DMS 273 (cell line): ENCODE data around the gene LYRM4.
"Not testable (repeated sequence)": the region's sequence is repeated elsewhere in the genome, so short reads cannot be mapped to it uniquely, and the experiment has no call there.

Experiments
- DNase-seq: peaks from one replicate; lab custom pipeline; 2025; ENCODE audit not compliant: unreplicated experiment; lab: John Stamatoyannopoulos, UW

Gene LYRM4

DNA sequence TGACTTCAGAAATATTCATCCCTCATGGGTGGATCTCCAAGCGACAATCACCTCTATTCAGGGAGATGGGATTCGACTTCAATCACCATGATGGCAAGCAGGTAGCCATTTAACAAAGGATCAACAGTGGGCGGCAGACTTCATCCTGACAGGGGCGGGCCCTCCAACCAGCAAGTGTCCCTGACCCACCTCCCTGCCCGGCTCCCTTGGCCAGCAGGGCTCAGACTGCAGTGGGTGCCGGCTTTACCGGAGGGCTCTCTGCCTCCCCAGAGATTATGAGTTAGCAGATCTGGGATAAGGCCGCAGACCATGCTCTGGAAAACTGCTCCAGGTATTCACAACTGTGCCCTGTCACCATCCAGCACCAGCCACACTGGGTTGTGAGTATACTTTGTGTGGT, 136.2 kb downstream of the LYRM4 start:
- no peak for DNase-seq

DNA sequence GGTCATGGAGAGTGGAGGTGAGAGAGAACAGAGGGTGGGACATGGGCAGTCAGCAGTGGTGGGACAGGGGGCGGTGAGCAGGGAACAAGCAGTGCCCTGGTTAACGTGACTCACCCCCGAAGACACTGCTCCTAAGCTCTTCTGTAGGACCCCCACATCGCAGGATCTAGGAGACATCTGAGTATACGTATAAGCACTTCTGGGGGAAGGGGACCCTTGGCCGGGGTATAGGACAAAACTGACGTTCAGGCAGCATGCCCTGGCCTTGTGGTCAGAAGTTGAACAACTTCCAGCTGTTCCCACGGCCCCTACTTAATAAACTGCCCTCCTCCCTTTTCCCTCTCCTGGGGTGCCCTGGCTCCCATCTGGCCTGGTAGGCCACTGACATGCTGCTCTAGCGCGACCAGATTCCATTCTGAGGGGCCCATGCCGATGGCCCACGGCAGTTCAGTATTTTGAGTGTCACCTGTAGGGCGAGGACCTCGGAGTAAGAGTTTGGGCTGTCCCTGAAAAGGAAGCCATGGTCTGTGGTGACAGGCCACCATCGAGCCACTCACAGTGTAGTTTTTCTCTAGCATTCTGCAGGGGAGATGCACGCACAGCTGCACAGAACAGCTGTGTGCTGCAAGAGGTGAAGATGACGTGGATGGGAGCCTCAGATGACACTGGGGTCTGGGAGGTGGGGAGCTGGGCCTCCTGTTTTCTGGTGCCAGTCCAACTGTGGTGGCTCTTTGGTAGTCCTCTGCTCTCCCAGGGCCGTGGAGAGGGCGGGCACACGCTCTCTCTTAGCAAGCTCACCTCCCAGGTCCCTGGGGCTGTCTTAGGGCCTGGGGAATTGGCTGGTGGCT, 137.2 kb downstream of the LYRM4 start:
- DNase-seq, result no peak

DNA sequence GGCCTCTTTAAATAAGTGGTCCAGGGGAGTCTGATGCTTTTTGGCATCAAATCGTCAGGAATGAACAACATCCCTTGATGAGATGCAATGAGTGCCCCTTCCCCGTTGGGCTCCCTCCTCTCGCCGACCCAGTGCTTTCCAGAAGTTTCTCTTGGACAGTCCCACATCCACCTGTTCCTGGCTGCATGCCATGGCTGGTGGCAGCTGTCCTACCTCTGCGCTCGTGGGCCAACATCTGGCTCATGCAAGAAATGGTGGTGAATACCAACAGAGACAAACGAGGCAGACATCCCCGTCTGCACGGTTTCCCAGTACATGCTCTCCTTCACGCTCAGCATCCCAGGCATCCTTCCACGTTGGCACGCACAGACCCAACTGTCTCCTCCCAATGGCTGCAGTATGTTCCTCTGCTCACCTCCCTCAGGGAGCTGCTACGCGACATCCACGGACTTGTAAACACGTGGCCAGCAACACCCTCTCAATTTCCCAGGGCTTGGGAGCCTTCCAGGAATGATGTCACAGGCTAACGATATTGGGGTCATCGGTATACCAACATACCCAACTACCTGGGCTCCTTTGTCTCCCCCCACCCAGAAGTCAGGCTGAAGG, 138.1 kb downstream of the LYRM4 start:
- DNase-seq, result no peak

DNA sequence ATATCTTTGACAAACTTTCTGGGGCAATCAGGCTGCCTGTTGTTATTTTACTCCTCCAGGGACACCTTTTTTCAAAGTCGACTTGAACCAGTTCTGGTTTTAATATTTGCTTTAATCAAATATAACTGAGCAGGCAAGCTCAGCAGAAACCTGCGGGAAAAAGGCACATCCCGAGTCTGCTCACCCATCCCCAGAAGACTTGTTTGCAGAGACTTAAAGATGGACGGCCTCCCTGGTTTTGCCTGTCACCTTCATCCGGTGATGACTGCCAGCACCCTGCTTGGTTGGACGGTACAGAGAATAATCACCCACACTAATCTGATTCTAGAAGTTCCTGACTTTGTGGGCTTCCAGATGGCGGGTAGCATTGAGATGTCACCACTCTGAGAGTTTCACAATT, 138.8 kb downstream of the LYRM4 start:
- no peak for DNase-seq

DNA sequence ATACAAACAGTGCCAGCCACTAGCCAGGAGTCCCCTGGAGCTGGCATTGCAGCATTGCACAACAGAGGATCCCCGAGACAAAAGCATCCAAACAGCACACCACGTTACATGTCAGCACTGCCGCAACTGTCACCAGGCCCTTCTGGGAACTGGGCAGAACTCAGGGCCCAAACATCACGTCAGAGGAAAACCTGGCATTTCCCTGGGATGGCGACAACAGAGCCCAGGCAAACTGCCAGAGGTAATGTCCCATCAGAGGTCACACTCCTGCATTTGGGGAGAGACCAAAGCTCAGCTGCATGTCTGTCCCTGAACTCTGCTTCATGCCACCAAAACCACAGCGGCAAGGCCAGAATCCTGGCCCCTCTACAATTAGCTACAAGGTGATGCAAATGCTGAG, 139.3 kb downstream of the LYRM4 start:
- DNase-seq, result no peak

DNA sequence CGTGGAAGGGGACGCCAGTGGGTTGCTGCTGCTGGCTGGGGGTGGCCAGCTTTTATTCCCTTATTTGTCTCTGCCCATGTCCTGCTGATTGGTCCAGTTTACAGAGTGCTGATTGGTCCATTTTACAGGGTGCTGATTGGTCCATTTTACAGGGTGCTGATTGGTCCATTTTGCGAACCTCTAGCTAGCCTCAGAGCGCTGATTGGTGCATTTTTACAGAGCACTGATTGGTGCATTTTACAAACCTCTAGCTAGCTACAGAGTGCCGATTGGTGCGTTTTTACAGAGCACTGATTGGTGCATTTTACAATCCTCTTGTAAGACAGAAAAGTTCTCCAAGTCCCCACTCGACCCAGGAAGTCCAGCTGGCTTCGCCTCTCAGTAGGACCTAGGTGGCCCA, 140.2 kb downstream of the LYRM4 start:
- DNase-seq, result not testable (repeated sequence)

DNA sequence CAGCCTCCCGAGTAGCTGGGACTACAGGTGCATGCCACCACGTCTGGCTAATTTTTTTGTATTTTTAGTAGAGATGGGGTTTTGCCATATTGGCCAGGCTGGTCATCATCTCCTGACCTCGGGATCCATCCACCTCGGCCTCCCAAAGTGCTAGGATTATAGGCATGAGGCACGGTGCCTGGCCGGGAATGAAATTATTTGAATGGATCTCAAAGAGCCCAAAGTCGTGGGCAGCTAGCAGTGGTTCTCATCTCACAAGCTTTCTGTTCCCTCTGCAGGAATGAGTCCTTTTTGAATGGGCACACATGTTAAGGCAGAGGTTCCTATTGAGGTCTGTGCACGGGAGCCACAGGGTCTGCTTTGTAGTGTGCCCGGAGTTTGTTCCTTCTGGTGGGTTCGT, 140.7 kb downstream of the LYRM4 start:
- no peak for DNase-seq

DNA sequence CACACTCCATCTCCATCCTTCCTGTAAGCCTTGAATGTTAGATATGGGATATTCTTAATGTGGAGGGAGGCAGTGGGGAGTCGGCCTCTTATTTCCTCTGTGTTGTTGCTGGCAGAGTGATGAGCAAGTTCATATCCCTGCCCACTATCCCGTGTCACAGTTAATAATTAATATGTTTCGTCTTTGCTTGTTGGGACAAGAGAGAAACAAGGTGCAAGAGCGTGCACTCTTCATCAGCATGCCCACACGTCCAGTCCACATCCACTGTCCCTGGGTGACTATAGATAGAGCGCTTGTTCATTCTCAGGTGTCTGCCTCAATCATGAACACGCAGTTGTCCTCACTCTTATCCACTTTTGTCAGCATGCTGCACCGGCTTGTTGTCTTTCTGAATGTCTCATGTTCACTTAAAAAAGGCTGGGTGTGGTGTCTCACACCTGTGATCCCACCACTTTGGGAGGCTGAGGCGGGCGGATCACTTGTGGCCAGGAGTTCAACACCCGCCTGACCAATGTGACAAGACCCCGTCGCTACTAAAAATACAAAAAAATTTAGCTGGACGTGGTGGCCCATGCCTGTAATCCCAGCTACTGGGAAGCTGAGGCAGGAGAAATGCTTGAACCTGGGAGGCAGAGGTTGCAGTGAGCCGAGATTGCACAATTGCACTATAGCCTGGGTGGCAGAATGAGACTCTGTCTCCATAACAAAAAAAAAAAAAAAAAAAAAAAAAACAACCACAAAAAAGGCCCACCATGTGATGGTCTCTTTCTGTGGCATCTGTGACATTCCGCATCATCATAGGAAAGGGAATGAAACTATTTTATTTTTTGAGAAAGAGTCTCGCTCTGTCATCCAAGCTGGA, 141.4 kb downstream of the LYRM4 start:
- DNase-seq, result no peak

DNA sequence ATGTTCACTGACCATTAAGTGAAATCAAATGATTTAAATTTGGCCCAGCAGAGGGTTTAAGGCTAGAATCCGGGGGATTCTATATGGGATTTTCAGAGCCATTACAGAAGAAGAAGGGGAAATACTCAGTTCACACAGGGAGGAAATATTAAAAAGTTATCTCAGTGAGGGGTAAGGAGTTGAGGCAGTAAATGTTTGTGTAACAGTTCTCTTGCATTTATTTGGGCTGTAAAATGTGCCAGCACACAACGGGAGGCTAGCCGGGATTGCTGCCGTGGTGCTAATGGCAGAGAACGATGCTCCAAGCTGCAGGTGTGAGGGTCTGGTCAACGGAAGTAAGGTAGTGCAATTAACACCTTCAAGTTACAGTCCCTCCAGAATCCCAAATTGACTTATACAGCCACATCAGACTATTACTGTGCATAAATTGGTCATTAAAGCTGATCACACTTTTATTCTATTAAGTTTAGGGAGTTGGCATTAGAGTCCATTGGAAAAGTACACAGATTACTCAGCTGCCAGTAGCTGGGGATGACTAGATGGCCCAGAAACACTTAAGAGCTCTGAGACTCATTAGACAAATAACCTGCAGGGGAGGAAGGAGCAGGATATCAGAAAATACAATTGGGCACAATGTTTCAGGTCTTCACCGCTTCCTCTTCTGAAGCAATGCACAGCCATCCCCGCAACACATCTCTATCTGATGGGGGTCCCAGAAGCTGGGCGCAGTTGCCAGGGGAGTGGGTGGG, 144.3 kb downstream of the LYRM4 start:
- no peak for DNase-seq

DNA sequence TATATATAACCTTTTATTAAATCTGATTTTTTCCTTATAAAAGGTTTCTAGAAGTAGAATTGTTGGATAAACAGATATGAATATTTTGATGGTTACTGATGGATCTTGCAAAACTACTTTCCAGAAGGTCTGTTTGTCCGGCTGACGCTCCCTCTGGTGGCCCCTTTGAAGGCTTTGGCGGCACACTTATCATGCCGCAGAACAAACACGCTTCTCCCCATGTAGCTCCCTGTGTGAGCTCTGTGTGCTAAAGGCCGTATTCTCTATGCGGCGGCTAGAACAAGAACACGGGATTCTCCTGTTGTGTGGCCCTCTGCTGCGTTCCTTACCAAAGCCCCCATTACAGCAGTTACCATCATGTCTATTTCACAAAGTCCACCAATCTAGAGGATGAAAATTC, 145.6 kb downstream of the LYRM4 start:
- no peak for DNase-seq

DNA sequence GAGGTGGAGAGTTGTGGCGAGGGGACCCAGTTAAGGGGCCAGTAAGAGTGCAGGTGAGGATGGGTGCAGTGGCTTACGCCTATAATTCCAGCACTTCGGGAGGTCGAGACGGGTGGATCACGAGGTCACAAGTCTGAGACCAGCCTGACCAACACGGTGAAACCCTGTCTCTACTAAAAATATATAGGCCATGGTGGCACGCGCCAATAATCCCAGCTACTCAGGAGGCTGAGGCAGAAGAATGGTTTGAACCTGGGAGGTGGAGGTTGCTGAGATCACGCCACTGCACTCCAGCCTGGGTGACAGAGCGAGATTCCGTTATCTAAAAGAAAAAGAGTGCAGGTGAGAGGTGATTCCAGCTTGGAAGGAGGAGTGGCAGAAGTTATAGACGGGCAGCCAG, 147.7 kb downstream of the LYRM4 start:
- DNase-seq, result no peak

DNA sequence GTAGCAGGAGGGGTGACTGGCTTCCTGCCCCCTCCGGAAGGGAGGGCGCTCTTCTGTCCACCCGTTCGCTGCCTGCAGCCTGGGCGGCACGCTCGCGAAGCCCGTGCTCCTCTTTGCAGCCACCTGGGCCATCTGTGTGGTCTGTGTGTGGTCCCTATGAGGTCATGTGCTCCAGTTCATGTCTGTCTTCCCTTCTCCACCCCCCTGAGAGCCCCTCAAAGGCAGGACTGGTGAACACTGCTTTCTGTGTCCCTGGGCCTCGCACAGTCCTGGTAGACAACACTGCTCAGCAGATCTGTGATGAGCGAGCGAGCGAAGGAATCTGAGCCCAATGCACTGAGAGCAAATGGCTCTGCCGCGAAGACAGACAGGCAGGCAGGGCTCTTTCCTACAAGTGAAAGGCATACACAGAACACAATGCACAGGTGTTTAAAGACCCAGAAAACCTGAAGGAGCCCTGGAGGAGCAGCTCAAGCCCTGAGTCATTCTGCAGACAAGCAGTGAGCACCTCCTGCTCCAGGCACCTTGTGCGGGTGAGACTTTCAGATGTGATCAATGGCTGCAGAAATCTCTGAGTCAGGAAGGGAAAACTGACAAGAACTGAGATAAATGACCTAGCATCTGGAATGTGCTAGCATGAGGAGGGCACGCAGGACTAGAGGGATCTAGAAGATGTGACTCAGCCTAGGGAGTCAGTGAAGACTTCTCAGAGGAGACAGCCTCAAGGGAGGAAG, 148.5 kb downstream of the LYRM4 start:
- DNase-seq, result no peak

DNA sequence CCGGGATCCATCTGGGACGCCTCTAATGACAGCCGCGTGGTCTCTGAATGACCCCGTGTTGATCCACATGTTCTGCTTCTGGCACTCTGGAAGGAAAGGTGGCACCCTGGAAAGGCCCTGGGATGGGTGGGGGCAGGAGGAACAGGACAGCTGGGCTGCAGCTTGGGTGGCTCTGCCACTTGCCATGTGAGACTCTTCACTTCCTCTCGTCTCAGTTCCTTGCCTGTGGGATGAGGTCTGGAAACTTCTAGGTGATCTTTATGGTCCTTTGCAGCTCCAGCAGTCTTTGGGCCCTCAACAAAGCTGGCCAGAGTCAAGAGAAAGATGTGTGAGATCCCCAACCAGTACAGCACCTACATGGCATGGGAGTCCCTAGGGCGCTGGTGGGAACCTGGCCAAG, 149.1 kb downstream of the LYRM4 start:
- DNase-seq, result no peak

DNA sequence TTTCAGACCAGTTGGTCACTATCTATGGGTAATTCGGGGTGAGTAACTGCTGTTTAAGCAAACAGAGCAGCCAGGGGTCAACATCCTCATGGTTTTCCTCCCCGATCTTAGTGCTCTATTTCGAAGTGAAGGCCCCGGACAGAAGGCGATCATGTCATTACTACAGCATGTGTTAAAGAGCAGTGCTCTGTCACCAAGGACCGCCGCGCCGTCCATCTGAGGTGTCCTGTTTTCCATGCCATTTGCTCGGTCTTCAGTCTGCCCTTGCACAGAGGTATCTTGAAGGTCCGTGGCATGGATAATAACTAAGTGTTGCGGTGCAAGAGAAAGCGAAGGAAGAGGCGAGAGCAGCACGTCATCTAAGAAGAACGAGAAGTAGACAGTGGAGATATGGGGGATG, 150.5 kb downstream of the LYRM4 start:
- DNase-seq, result no peak

DNA sequence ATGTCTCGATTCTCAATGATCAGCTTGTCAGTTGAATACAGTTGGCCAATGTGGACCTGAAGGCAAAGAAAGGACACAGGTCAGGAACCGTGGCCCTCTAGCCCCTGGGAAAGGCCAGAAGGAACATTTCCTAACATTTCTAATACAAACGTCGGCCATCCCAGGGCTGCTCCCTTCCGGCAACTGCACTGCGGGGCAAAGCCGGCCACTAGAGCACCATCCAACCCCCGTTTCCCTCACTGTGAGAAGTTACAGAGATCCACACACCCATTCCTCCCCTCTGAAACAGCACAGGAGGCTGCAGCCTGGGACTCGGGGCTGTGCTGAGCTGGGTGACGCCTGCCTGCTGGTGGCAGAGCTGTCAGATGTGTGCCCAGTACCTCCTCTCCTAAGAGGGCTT, 151.3 kb downstream of the LYRM4 start:
- no peak for DNase-seq

DNA sequence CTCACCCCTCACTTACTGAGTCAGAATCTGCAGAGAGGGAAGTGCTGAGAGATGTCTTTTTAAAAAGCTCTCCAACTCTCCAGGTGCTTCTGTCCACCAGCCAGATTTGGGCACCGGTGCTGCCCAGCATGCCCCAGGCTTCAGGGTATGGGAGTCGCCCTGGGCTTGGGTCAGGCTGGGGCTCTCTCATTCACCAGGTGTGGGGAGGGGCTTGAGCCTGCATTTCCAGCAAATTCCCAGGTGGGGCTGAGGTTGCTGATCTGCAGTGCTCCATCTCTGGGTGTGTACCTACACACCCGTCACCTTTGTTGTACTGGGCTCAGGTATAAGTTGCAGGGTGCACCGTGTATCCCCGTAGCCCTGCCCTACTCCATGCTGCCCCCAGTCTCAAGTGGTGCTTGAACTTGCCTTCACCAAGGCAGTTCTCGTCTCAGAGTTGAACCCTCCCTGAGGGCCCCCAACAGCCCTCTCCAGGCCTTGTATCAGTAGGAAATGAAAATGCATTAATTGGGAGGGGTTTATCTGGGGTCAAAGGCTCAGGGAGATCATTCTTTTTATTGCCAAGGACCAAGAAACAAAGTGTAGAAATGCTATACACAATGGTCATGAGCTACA, 152.1 kb downstream of the LYRM4 start:
- no peak for DNase-seq

DNA sequence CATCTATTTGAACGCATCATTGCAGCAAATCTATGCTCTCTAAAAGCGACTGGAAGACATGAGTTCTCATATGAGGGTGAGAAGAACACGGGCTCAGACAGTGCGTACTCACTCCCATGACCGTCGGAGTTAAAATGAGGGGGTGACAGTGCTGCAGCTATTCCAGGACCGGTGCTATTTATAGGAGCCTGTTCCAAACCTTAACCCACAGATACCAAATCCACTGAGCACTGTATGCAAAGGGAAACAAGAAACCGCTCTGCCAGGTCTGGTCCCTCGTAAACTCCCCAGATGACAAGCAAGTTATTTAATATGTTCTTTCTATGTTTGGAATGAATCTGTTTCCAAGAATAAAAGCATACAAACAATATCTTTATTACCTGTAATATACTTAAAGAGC, 152.7 kb downstream of the LYRM4 start:
- no peak for DNase-seq

DNA sequence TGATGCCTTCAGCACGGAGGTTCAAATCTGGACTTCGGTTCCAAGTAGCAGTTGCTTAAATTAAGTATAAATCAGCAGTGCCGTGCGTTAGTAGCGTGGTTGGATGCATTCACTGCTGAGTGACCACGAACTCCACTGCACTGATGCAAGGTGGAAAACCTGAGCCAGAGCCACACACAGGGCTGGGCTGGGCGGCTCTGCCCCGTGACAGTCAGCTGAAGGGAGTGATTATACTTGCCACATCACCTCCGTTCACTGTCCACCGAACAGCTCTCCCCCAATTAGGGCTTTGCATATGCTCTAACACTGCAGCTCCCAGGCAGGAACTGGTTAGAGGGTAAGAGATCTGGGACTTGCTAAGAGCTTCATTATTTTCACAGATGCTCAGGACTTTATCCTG, 153.4 kb downstream of the LYRM4 start:
- DNase-seq, result no peak

DNA sequence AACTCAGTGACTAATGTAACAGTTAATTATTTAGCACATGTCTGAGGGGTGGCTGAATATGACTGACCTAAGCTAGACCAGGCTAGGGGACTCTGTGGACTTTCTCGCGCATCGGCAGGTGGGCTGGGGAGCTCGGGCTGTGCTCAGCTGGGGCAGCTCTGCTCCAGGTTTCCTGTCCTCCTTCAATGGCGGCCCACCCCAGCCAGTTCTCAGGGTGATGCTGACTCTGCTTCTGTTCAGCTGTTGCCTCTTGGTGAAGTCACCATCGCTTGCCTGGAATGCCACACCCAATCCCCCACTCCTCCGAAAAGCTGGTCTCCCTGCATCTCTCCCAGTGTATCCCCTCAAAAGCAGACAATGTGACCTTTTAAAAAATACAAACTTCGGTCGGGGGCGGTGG, 155.6 kb downstream of the LYRM4 start:
- DNase-seq, result no peak

DNA sequence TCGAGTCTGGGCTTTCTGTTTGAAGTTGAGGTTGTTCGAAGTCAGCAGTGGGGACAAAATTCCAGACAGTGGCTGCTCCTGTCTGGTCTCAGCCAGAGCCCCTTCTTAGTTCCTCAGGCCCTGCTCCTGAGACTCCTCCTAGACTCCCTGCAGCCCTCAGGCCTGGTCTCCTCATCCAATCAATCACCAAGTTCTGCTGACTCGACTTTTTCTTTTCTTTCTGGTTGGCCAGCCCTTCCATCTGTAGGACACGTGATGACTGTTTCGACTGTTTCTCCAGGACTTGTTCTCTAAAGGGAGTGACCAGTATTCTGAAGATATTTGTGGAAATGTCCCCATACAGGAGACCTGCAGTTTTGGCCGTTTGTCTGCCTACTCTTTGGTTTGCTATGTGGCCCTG, 156.1 kb downstream of the LYRM4 start:
- no peak for DNase-seq
